NCI-H2107 treated with DMSO at 0.1 percent for 48 hours (cell line): ENCODE data around the gene GOLGA6C.
"Not testable (repeated sequence)": the region's sequence is repeated elsewhere in the genome, so short reads cannot be mapped to it uniquely, and the experiment has no call there.

Experiments
- DNase-seq: peaks from one replicate; lab custom pipeline; 2025; ENCODE audit not compliant: unreplicated experiment; lab: John Stamatoyannopoulos, UW

The GOLGA6C gene

GRCh38 chr15:75251343-75251742 lies 6.8 kb upstream of the GOLGA6C start:
- DNase-seq = not testable (repeated sequence)

- not testable (repeated sequence) for DNase-seq
These were observed 5.8 kb upstream of the GOLGA6C start for GRCh38 chr15:75252285-75252684.

GRCh38 chr15:75258620-75259343 lies 648 bp downstream of the GOLGA6C start:
- not testable (repeated sequence) for DNase-seq

GRCh38 chr15:75259873-75260272 lies 1.7 kb downstream of the GOLGA6C start:
- not testable (repeated sequence) for DNase-seq

- not testable (repeated sequence) for DNase-seq
These were observed 15.7 kb downstream of the GOLGA6C start for GRCh38 chr15:75273751-75274359.

- not testable (repeated sequence) for DNase-seq
These were observed 16.5 kb downstream of the GOLGA6C start for GRCh38 chr15:75274509-75275107.

- DNase-seq = not testable (repeated sequence)
These were observed 17.5 kb downstream of the GOLGA6C start for GRCh38 chr15:75275617-75276016.

GRCh38 chr15:75278497-75278896 lies 20.4 kb downstream of the GOLGA6C start:
- DNase-seq = not testable (repeated sequence)

- not testable (repeated sequence) for DNase-seq
These were observed 24.4 kb downstream of the GOLGA6C start, which contains the start of gene GOLGA6D for GRCh38 chr15:75282572-75282971. Gene GOLGA6D (plus strand): TSS chr15:75282835. CDS start chr15:75282876, 41 bp downstream.

GRCh38 chr15:75284152-75284551 lies 26.0 kb downstream of the GOLGA6C start:
- DNase-seq = not testable (repeated sequence)

GRCh38 chr15:75293660-75294059 lies 35.5 kb downstream of the GOLGA6C start:
- not testable (repeated sequence) for DNase-seq

GRCh38 chr15:75298541-75299310 lies 40.6 kb downstream of the GOLGA6C start:
- not testable (repeated sequence) for DNase-seq

- DNase-seq = not testable (repeated sequence)
These were observed 41.2 kb downstream of the GOLGA6C start for GRCh38 chr15:75299311-75299688.

- not testable (repeated sequence) for DNase-seq
These were observed 41.9 kb downstream of the GOLGA6C start for GRCh38 chr15:75300026-75300425.

- no peak for DNase-seq
These were observed 44.2 kb downstream of the GOLGA6C start for GRCh38 chr15:75302318-75302717.

GRCh38 chr15:75302753-75303152 lies 44.6 kb downstream of the GOLGA6C start:
- not testable (repeated sequence) for DNase-seq

- no peak for DNase-seq
These were observed 48.1 kb downstream of the GOLGA6C start for GRCh38 chr15:75306188-75306587.

GRCh38 chr15:75307778-75308390 lies 49.8 kb downstream of the GOLGA6C start:
- DNase-seq = peak; percentile 30

- no peak for DNase-seq
These were observed 51.6 kb downstream of the GOLGA6C start for GRCh38 chr15:75309711-75310110.

- DNase-seq = not testable (repeated sequence)
These were observed 54.4 kb downstream of the GOLGA6C start for GRCh38 chr15:75312548-75312947.
